HepG2 (cell line): ENCODE measurements around the gene MRPL28. TPM values are rescaled to one million over a fixed set of nuclear protein-coding genes. Genes with fewer than 3 reads are reported as not detected.
A peak's percentile ranks its signal among the peaks of the same experiment; 100 is the strongest.

Source experiments
- ATF7-NPFF ChIP-seq: sonication (generic); formaldehyde crosslinking; IDR thresholded peaks from 2 replicates; pipeline ENCODE4 v1.8.1; 2023; ENCODE audit warnings: mild to moderate bottlenecking, low read depth, missing genetic modification reagents, moderate library complexity
- CENPT ChIP-seq: sonication (generic); formaldehyde crosslinking; IDR thresholded peaks from 2 replicates; pipeline ENCODE4 v1.8.0; 2022; ENCODE audit warnings: low read depth, mild to moderate bottlenecking, moderate library complexity, missing genetic modification reagents
- CENPX ChIP-seq: sonication (generic); formaldehyde crosslinking; IDR thresholded peaks from 2 replicates; pipeline ENCODE4 v1.9.0; 2021; ENCODE audit warnings: mild to moderate bottlenecking, missing genetic modification reagents, moderate library complexity
- HDAC6 ChIP-seq: fragments of 200-600 bp; sonication (generic); IDR thresholded peaks from 2 replicates; pipeline ENCODE4 v1.7.0; 2017; ENCODE audit warnings: mild to moderate bottlenecking, antibody characterized with exemption, low read length, low read depth
- MATR3 ChIP-seq: sonication (generic); formaldehyde crosslinking; IDR thresholded peaks from 2 replicates; pipeline ENCODE4 v1.4.0; 2020; ENCODE audit warnings: missing genetic modification reagents
- NFE2 ChIP-seq: sonication (generic); formaldehyde crosslinking; IDR thresholded peaks from 2 replicates; pipeline ENCODE4 v1.4.0; 2020; ENCODE audit warnings: missing genetic modification reagents
- PLRG1 ChIP-seq: fragments of 450-650 bp; conservative IDR thresholded peaks from 2 replicates; pipeline ENCODE4 v1.6.1; 2016
- SAFB2 ChIP-seq: sonication (generic); formaldehyde crosslinking; IDR thresholded peaks from 2 replicates; pipeline ENCODE4 v1.5.1; 2020; ENCODE audit warnings: missing genetic modification reagents, low read depth, mild to moderate bottlenecking, borderline replicate concordance
- ZBTB38 ChIP-seq: sonication (generic); formaldehyde crosslinking; IDR thresholded peaks from 2 replicates; pipeline ENCODE4 v1.5.1; 2020; ENCODE audit warnings: mild to moderate bottlenecking, missing genetic modification reagents
- ZBTB7B ChIP-seq: sonication (generic); formaldehyde crosslinking; IDR thresholded peaks from 2 replicates; pipeline ENCODE4 v1.4.0; 2020; ENCODE audit warnings: missing genetic modification reagents
- ZNF343 ChIP-seq: sonication (generic); formaldehyde crosslinking; IDR thresholded peaks from 2 replicates; pipeline ENCODE4 v1.4.0; 2020; ENCODE audit warnings: mild to moderate bottlenecking, missing genetic modification reagents
- ZNF703 ChIP-seq: sonication (generic); formaldehyde crosslinking; IDR thresholded peaks from 2 replicates; pipeline ENCODE4 v1.5.1; 2020; ENCODE audit warnings: missing genetic modification reagents, mild to moderate bottlenecking, moderate library complexity, borderline replicate concordance
- ZNF883 ChIP-seq: sonication (generic); formaldehyde crosslinking; IDR thresholded peaks from 2 replicates; pipeline ENCODE4 v1.5.1; 2020; ENCODE audit warnings: mild to moderate bottlenecking, missing genetic modification reagents; ENCODE audit errors: not compliant biosample characterization
- ZSCAN25 ChIP-seq: sonication (generic); formaldehyde crosslinking; IDR thresholded peaks from 2 replicates; pipeline ENCODE4 v1.8.0; 2022; ENCODE audit warnings: mild to moderate bottlenecking, missing genetic modification reagents
- polyA plus RNA-seq, 8 experiments: library from polyadenylated mRNA; depleted of rRNA in 3 of 8; stranded (reverse) in 7 of 8; unstranded in 1 of 8; fragments of >200 nt; fragmentation: Illumina TruSeq in 4 of 8; extraction: Trizol in 4 of 8; gene quantifications; 2 replicates each; pipeline versions ENCODE4 v1.2.1 to v1.2.3, GENCODE V29; 2011 to 2016; ENCODE audit warnings: low read depth in 4 of 8, missing spikeins in 1 of 8, mixed read lengths in 1 of 8; ENCODE audit not compliant: insufficient read depth in 1 of 8
- total RNA-seq, 5 experiments: library from RNA; depleted of rRNA; stranded (reverse); fragments of >200 nt; fragmentation: Illumina TruSeq; extraction: Trizol; gene quantifications; 2 replicates each; pipeline ENCODE4 v1.2.3, GENCODE V29; 2016; ENCODE audit warnings: low read depth in 1 of 5
- TF ChIP-seq, protein P1 (sequence below): sonication (generic); formaldehyde crosslinking; IDR thresholded peaks from 2 replicates; pipeline ENCODE4 v1.8.1; 2023; ENCODE audit warnings: mild to moderate bottlenecking, missing genetic modification reagents, borderline replicate concordance
- TF ChIP-seq, protein P2 (sequence below): sonication (generic); formaldehyde crosslinking; IDR thresholded peaks from 2 replicates; pipeline ENCODE4 v1.4.0; 2020; ENCODE audit warnings: mild to moderate bottlenecking, low read depth, missing genetic modification reagents
- TF ChIP-seq, protein P3 (sequence below): sonication (generic); formaldehyde crosslinking; IDR thresholded peaks from 2 replicates; pipeline ENCODE4 v1.8.0; 2023; ENCODE audit warnings: mild to moderate bottlenecking, missing genetic modification reagents
- TF ChIP-seq, protein P4 (sequence below): sonication (generic); formaldehyde crosslinking; IDR thresholded peaks from 2 replicates; pipeline ENCODE4 v1.8.1; 2023; ENCODE audit warnings: missing genetic modification reagents, mild to moderate bottlenecking, borderline replicate concordance
- TF ChIP-seq, protein P5 (sequence below): sonication (generic); formaldehyde crosslinking; IDR thresholded peaks from 2 replicates; pipeline ENCODE4 v1.4.0; 2020; ENCODE audit warnings: missing genetic modification reagents
- TF ChIP-seq, protein P6 (sequence below), 2 experiments: sonication (generic) in 1 of 2; formaldehyde crosslinking in 1 of 2; IDR thresholded peaks; 2 replicates each; pipeline versions ENCODE4 v1.6.1 to v1.9.0; 2014 to 2022; ENCODE audit warnings: antibody characterized with exemption in 1 of 2, borderline replicate concordance in 1 of 2, inconsistent platforms in 1 of 2, low read depth in 1 of 2, missing genetic modification reagents in 1 of 2

MRPL28 gene
- total and polyA plus RNA-seq, 2 of the 13 experiments (the other 11 are each of a cell fraction or from before 2014, with no cell fraction given), result 114 to 135 TPM

DNA sequence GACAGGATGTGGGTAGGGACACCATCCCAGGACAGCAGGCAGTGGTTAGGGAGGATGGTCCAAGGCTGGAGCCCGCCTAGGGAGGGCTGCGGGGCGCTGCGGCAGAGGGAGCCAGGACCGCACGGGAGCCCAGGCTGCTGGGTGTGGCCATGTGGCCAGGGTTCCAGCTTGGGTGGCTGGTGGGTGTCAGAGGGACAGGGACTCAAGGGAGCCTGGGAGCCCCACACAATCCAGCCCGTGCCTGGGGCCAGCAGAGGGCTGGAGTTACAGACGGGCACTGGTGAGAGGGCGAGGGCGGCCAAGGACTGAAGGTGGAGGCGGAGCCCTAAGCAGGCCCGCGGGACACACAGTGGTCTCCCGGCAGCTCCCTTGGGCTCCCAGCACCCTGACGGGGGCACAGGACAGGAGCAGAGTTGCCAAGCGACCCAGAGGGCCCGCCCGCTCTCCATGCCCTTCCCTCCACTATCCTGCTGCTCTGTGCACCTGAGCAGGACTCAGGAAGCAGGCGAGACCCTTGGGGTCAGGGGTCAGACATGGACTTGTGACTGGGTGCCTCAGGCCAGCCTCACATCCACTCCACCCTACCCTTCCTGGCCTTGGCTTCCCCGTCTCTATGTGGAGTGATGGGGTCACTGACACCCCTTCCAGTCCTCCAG, 7.1 kb downstream of the MRPL28 start (continued):
- TF ChIP-seq HDAC6 (no peak), MATR3 (CRISPR knock-in tag) (no peak), ZBTB7B (CRISPR knock-in tag) (no peak), ZNF703 (CRISPR knock-in tag) (no peak), PLRG1 (no peak), ZNF883 (CRISPR knock-in tag) (no peak), SAFB2 (CRISPR knock-in tag) (no peak), ZNF343 (CRISPR knock-in tag) (no peak), ZBTB38 (CRISPR knock-in tag) (0 out of 2 replicates have a peak, but pooled peaks have one; percentile 15), ZSCAN25 (0 out of 2 replicates have a peak, but pooled peaks have one; percentile 27), ATF7-NPFF (CRISPR knock-in tag) (no peak), CENPX (CRISPR knock-in tag) (no peak), NFE2 (no peak), CENPT (CRISPR knock-in tag) (no peak)
- TF ChIP-seq, protein P1, sequence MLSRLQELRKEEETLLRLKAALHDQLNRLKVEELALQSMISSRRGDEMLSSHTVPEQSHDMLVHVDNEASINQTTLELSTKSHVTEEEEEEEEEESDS, result no peak
- TF ChIP-seq, protein P2, sequence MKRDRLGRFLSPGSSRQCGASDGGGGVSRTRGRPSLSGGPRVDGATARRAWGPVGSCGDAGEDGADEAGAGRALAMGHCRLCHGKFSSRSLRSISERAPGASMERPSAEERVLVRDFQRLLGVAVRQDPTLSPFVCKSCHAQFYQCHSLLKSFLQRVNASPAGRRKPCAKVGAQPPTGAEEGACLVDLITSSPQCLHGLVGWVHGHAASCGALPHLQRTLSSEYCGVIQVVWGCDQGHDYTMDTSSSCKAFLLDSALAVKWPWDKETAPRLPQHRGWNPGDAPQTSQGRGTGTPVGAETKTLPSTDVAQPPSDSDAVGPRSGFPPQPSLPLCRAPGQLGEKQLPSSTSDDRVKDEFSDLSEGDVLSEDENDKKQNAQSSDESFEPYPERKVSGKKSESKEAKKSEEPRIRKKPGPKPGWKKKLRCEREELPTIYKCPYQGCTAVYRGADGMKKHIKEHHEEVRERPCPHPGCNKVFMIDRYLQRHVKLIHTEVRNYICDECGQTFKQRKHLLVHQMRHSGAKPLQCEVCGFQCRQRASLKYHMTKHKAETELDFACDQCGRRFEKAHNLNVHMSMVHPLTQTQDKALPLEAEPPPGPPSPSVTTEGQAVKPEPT, result no peak
- TF ChIP-seq, protein P3, sequence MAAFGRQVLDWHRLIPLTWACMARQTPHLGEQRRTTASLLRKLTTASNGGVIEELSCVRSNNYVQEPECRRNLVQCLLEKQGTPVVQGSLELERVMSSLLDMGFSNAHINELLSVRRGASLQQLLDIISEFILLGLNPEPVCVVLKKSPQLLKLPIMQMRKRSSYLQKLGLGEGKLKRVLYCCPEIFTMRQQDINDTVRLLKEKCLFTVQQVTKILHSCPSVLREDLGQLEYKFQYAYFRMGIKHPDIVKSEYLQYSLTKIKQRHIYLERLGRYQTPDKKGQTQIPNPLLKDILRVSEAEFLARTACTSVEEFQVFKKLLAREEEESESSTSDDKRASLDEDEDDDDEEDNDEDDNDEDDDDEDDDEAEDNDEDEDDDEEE (CRISPR knock-in tag), result no peak
- TF ChIP-seq, protein P4, sequence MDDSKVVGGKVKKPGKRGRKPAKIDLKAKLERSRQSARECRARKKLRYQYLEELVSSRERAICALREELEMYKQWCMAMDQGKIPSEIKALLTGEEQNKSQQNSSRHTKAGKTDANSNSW (CRISPR knock-in tag), result no peak
- TF ChIP-seq, protein P5, sequence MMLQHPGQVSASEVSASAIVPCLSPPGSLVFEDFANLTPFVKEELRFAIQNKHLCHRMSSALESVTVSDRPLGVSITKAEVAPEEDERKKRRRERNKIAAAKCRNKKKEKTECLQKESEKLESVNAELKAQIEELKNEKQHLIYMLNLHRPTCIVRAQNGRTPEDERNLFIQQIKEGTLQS, result no peak
- TF ChIP-seq, protein P6, sequence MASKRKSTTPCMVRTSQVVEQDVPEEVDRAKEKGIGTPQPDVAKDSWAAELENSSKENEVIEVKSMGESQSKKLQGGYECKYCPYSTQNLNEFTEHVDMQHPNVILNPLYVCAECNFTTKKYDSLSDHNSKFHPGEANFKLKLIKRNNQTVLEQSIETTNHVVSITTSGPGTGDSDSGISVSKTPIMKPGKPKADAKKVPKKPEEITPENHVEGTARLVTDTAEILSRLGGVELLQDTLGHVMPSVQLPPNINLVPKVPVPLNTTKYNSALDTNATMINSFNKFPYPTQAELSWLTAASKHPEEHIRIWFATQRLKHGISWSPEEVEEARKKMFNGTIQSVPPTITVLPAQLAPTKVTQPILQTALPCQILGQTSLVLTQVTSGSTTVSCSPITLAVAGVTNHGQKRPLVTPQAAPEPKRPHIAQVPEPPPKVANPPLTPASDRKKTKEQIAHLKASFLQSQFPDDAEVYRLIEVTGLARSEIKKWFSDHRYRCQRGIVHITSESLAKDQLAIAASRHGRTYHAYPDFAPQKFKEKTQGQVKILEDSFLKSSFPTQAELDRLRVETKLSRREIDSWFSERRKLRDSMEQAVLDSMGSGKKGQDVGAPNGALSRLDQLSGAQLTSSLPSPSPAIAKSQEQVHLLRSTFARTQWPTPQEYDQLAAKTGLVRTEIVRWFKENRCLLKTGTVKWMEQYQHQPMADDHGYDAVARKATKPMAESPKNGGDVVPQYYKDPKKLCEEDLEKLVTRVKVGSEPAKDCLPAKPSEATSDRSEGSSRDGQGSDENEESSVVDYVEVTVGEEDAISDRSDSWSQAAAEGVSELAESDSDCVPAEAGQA (IDR thresholded peaks at IDR 0.05; ENCODE audit: low read depth), result 0 out of 2 replicates have a peak, but pooled peaks have one; percentile 15
- TF ChIP-seq, protein P6 (CRISPR knock-in tag; IDR thresholded peaks at IDR 0.05; ENCODE audit: borderline replicate concordance), result no peak
